ENCODE data around the gene BICC1. TPM values are rescaled to one million over a fixed set of nuclear protein-coding genes. Genes with fewer than 3 reads are reported as not detected.

The BICC1 gene
- total RNA-seq, 1 experiment from 2014 or later, result not detected

- H3K9ac ChIP-seq (ENCODE audit: low read length), result no peak overlapping the region
- H3K27ac ChIP-seq (ENCODE audit: low read depth, low read length), result no peak overlapping the region
- no peak overlapping the region for H3K4me2 ChIP-seq (ENCODE audit: low read length)
- ATAC-seq (no peak), DNase-seq (ENCODE audit: low read depth, low spot score) (no peak)
- TF ChIP-seq, protein P1, sequence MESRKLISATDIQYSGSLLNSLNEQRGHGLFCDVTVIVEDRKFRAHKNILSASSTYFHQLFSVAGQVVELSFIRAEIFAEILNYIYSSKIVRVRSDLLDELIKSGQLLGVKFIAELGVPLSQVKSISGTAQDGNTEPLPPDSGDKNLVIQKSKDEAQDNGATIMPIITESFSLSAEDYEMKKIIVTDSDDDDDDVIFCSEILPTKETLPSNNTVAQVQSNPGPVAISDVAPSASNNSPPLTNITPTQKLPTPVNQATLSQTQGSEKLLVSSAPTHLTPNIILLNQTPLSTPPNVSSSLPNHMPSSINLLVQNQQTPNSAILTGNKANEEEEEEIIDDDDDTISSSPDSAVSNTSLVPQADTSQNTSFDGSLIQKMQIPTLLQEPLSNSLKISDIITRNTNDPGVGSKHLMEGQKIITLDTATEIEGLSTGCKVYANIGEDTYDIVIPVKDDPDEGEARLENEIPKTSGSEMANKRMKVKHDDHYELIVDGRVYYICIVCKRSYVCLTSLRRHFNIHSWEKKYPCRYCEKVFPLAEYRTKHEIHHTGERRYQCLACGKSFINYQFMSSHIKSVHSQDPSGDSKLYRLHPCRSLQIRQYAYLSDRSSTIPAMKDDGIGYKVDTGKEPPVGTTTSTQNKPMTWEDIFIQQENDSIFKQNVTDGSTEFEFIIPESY (IDR thresholded peaks at IDR 0.05; ENCODE audit: extremely low read depth, insufficient replicate concordance, low read length), result no peak
- TF ChIP-seq SRF (IDR thresholded peaks at IDR 0.05; ENCODE audit: low read depth), result no peak
- no peak for TF ChIP-seq ZFX (IDR thresholded peaks at IDR 0.05)
- TF ChIP-seq ELF1 (IDR thresholded peaks at IDR 0.05; ENCODE audit: borderline replicate concordance, low read depth), result no peak
- no peak for TF ChIP-seq POLR2A (IDR thresholded peaks at IDR 0.05; ENCODE audit: borderline replicate concordance, extremely low read depth, insufficient read depth, insufficient read length)
- TF ChIP-seq FOSL1 (IDR thresholded peaks at IDR 0.05; ENCODE audit: low read depth), result no peak
- no TSS peak for BruUV-seq (replicated peaks)
- H4K20me1 ChIP-seq (ENCODE audit: insufficient read depth), result no peaks in the 10 kb centered on the region
- H2AFZ ChIP-seq (ENCODE audit: low read depth, low read length, poor library complexity, severe bottlenecking), result no peak overlapping the region
- CTCF ChIA-PET, result no interaction called here
- intact Hi-C loops (cut with micrococcal nuclease), result no loop called here
- H3K9me3 ChIP-seq (ENCODE audit: control insufficient read depth in 1 of 2, insufficient read depth in 1 of 2, low read depth in 1 of 2, low read length in 2 of 2), result no peaks in the 10 kb centered on the region
- POLR2A ChIA-PET, result no interaction called here
- H3K27me3 ChIP-seq (ENCODE audit: insufficient read depth, low read length), result no peaks in the 10 kb centered on the region
- H3K9me2 ChIP-seq (ENCODE audit: insufficient read depth), result no peaks in the 10 kb centered on the region
- H3K4me1 ChIP-seq (ENCODE audit: control insufficient read depth in 1 of 2, insufficient read depth in 2 of 2, low read length in 2 of 2), result peaks cover 0 to 2% of the 10 kb centered on the region in 2 experiments; a peak in 2 of 4 replicates
- no peaks in the 10 kb centered on the region for H3K36me3 ChIP-seq (ENCODE audit: control insufficient read depth in 1 of 2, insufficient read depth in 2 of 2, low read length in 2 of 2)
- no peak overlapping the region for H3K4me3 ChIP-seq (replicated peaks in 1 of 2; ENCODE audit: low read depth in 1 of 2, low read length in 2 of 2)
- H3K79me2 ChIP-seq (ENCODE audit: insufficient read depth, low read length), result no peaks in the 10 kb centered on the region
- RAD21 ChIA-PET (ENCODE audit: low non-redundant PET in 1 of 2, low total read pairs in 2 of 2, uncharacterized antibody in 2 of 2, unreplicated experiment in 2 of 2), result no interaction called here
Measured at GRCh38 chr10:58820861-58821751, 308.4 kb downstream of the BICC1 start.

DNA sequence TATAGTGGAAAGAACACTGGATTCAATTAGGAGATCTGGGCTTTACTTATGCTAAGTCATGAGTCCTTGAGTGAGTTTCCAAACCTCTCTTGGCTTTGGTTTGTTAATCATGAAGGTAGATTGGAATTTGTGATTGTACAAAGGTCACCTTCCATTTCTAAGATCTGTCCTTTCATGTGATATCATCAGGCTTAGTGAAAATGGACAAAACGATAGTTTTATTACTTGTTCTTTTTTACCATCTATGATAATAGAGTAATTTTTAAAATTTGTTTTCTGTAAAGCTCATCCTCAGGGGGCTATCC lies 309.0 kb downstream of the BICC1 start:
- peaks cover 0 to 2% of the 10 kb centered on the region in 2 experiments; a peak in 2 of 4 replicates for H3K4me1 ChIP-seq (ENCODE audit: control insufficient read depth in 1 of 2, insufficient read depth in 2 of 2, low read length in 2 of 2)
- BruUV-seq (replicated peaks), result no TSS peak
- ATAC-seq, result no peak
- intact Hi-C loops (cut with micrococcal nuclease), result no loop called here
- no peak overlapping the region for H3K4me3 ChIP-seq (replicated peaks in 1 of 2; ENCODE audit: low read depth in 1 of 2, low read length in 2 of 2)
- H2AFZ ChIP-seq (ENCODE audit: low read depth, low read length, poor library complexity, severe bottlenecking), result no peak overlapping the region
- no peaks in the 10 kb centered on the region for H3K79me2 ChIP-seq (ENCODE audit: insufficient read depth, low read length)
- H3K4me2 ChIP-seq (ENCODE audit: low read length), result no peak overlapping the region
- H3K27ac ChIP-seq (ENCODE audit: low read depth, low read length), result no peak overlapping the region
- H3K9me3 ChIP-seq (ENCODE audit: control insufficient read depth in 1 of 2, insufficient read depth in 1 of 2, low read depth in 1 of 2, low read length in 2 of 2), result no peaks in the 10 kb centered on the region
- no peaks in the 10 kb centered on the region for H3K36me3 ChIP-seq (ENCODE audit: control insufficient read depth in 1 of 2, insufficient read depth in 2 of 2, low read length in 2 of 2)
- H3K9me2 ChIP-seq (ENCODE audit: insufficient read depth), result no peaks in the 10 kb centered on the region
- POLR2A ChIA-PET, result no interaction called here
- H3K9ac ChIP-seq (ENCODE audit: low read length), result no peak overlapping the region
- no peak for DNase-seq (ENCODE audit: low read depth, low spot score)
- CTCF ChIA-PET, result no interaction called here
- RAD21 ChIA-PET (ENCODE audit: low non-redundant PET in 1 of 2, low total read pairs in 2 of 2, uncharacterized antibody in 2 of 2, unreplicated experiment in 2 of 2), result no interaction called here
- H3K27me3 ChIP-seq (ENCODE audit: insufficient read depth, low read length), result no peaks in the 10 kb centered on the region
- TF ChIP-seq YY1 (IDR thresholded peaks at IDR 0.05; ENCODE audit: extremely low read depth, insufficient replicate concordance, low read depth, low read length) (no peak), CEBPB (IDR thresholded peaks at IDR 0.05; ENCODE audit: low read depth) (no peak)
- H4K20me1 ChIP-seq (ENCODE audit: insufficient read depth), result no peaks in the 10 kb centered on the region
